SK-N-SH (cell line): ENCODE data around the gene PPP1R16B. TPM values are rescaled to one million over a fixed set of nuclear protein-coding genes. Genes with fewer than 3 reads are reported as not detected.

Source experiments
- CTCF ChIA-PET: fragments of 300-600, 350-600 bp; formaldehyde crosslinking; extraction: SDS; loops from one replicate; lab custom pipeline; 2021; lab: Yijun Ruan, JAX
- POLR2A ChIA-PET: fragments of 350-600 bp; sonication (Branson Sonifier 250); formaldehyde crosslinking; extraction: SDS; loops from one replicate; lab custom pipeline; 2020; ENCODE audit warnings: antibody characterized with exemption, inconsistent platforms; lab: Yijun Ruan, JAX
- DNase-seq: peaks from one replicate; pipeline ENCODE4 v3.0.0; 2012
- H2AFZ ChIP-seq: fragments of 200-600 bp; sonication (generic); 2 replicates; pipeline ENCODE4 v1.8.1; 2016; ENCODE audit warnings: antibody characterized with exemption, mild to moderate bottlenecking, low read depth
- H3F3A ChIP-seq: fragments of 200-600 bp; sonication (generic); replicated peaks from 2 replicates; pipeline ENCODE3; 2016; ENCODE audit warnings: antibody characterized with exemption, mild to moderate bottlenecking; ENCODE audit not compliant: insufficient read depth
- H3K27ac ChIP-seq, 2 experiments: fragments of 200-500 bp in 1 of 2; fragments of 200-600 bp in 1 of 2; sonication (Bioruptor generic) in 1 of 2; sonication (generic), shearing (Covaris generic) in 1 of 2; 2 replicates each; pipeline versions ENCODE4 v1.5.1 to v1.6.1; 2014 to 2016; ENCODE audit warnings: low read depth in 2 of 2, inconsistent platforms in 1 of 2, low read length in 1 of 2, mild to moderate bottlenecking in 1 of 2, mixed read lengths in 1 of 2
- H3K27me3 ChIP-seq: fragments of 200-600 bp; sonication (generic), shearing (Covaris generic); 2 replicates; pipeline ENCODE4 v1.6.1; 2016; ENCODE audit warnings: mixed run types; ENCODE audit not compliant: insufficient read depth
- H3K36me3 ChIP-seq, 2 experiments: fragments of 200-500 bp in 1 of 2; fragments of 200-600 bp in 1 of 2; sonication (Bioruptor generic) in 1 of 2; sonication (generic) in 1 of 2; replicated peaks in 1 of 2; 2 replicates each; pipeline versions ENCODE3 to v1.5.1; 2014 to 2016; ENCODE audit warnings: low read length in 1 of 2, mild to moderate bottlenecking in 1 of 2; ENCODE audit not compliant: insufficient read depth in 2 of 2, control insufficient read depth in 1 of 2
- H3K4me1 ChIP-seq, 2 experiments: fragments of 200-500 bp in 1 of 2; fragments of 200-600 bp in 1 of 2; sonication (Bioruptor generic) in 1 of 2; sonication (generic), shearing (Covaris generic) in 1 of 2; 2 replicates each; pipeline versions ENCODE4 v1.5.1 to v1.6.1; 2014 to 2016; ENCODE audit warnings: low read depth in 1 of 2, low read length in 1 of 2, mixed run types in 1 of 2; ENCODE audit not compliant: insufficient read depth in 2 of 2, control insufficient read depth in 1 of 2
- H3K4me2 ChIP-seq: fragments of 200-600 bp; sonication (generic), shearing (Covaris generic); 2 replicates; pipeline ENCODE4 v1.6.1; 2017; ENCODE audit warnings: mixed run types
- H3K4me3 ChIP-seq, 2 experiments: fragments of 200-500 bp in 1 of 2; fragments of 200-600 bp in 1 of 2; sonication (Bioruptor generic) in 1 of 2; sonication (generic), shearing (Covaris generic) in 1 of 2; 2 replicates each; pipeline versions ENCODE4 v1.5.1 to v1.8.1; 2014 to 2016; ENCODE audit warnings: low read depth in 2 of 2, inconsistent platforms in 1 of 2, low read length in 1 of 2, mild to moderate bottlenecking in 1 of 2, mixed read lengths in 1 of 2, moderate library complexity in 1 of 2
- H3K79me2 ChIP-seq: fragments of 200-600 bp; sonication (generic); 2 replicates; pipeline ENCODE4 v1.8.1; 2017; ENCODE audit warnings: mild to moderate bottlenecking; ENCODE audit not compliant: insufficient read depth
- H3K9ac ChIP-seq: fragments of 200-600 bp; sonication (generic); 2 replicates; pipeline ENCODE4 v1.6.1; 2017; ENCODE audit warnings: mixed run types
- H3K9me2 ChIP-seq: fragments of 200-600 bp; sonication (generic); 2 replicates; pipeline ENCODE4 v1.6.1; 2017; ENCODE audit warnings: mixed run types
- H3K9me3 ChIP-seq: fragments of 200-600 bp; sonication (generic); 2 replicates; pipeline ENCODE4 v1.6.1; 2017; ENCODE audit warnings: mixed run types, mild to moderate bottlenecking, moderate library complexity
- H4K20me1 ChIP-seq: fragments of 200-600 bp; sonication (generic); 2 replicates; pipeline ENCODE4 v1.6.1; 2017; ENCODE audit warnings: mild to moderate bottlenecking, mixed run types; ENCODE audit not compliant: insufficient read depth
- EP300 ChIP-seq, 2 experiments: IDR thresholded peaks; 2 replicates each; pipeline versions ENCODE4 v1.4.0 to v1.6.1; 2012; ENCODE audit warnings: borderline replicate concordance in 1 of 2, low read depth in 1 of 2, low read length in 1 of 2
- FOSL2 ChIP-seq: IDR thresholded peaks from 2 replicates; pipeline ENCODE4 v1.4.0; 2012; ENCODE audit warnings: low read depth, mild to moderate bottlenecking, moderate library complexity, borderline replicate concordance
- FOXM1 ChIP-seq: IDR thresholded peaks from 2 replicates; pipeline ENCODE4 v1.4.0; 2012; ENCODE audit warnings: low read depth, mild to moderate bottlenecking
- GATA2 ChIP-seq: sonication (generic); formaldehyde crosslinking; IDR thresholded peaks from 2 replicates; pipeline ENCODE4 v1.5.0; 2020; ENCODE audit warnings: mild to moderate bottlenecking, missing genetic modification reagents
- JUND ChIP-seq: IDR thresholded peaks from 2 replicates; pipeline ENCODE4 v1.4.0; 2012
- MEF2A ChIP-seq: IDR thresholded peaks from 2 replicates; pipeline ENCODE4 v1.4.0; 2012; ENCODE audit warnings: low read depth, borderline replicate concordance
- MXI1 ChIP-seq: IDR thresholded peaks from 2 replicates; pipeline ENCODE4 v1.6.1; 2012; ENCODE audit warnings: mild to moderate bottlenecking, low read depth, low read length, improper control_type of control experiment
- NFIC ChIP-seq: IDR thresholded peaks from 2 replicates; pipeline ENCODE4 v1.4.0; 2012; ENCODE audit warnings: borderline replicate concordance
- PBX3 ChIP-seq: IDR thresholded peaks from 2 replicates; pipeline ENCODE4; 2012
- RCOR1 ChIP-seq: fragments of 150-350 bp; IDR thresholded peaks from 2 replicates; pipeline ENCODE4 v1.6.1; 2017; ENCODE audit warnings: antibody characterized with exemption, low read length
- REST ChIP-seq: IDR thresholded peaks from 2 replicates; pipeline ENCODE4 v1.6.1; 2012; ENCODE audit warnings: mild to moderate bottlenecking, low read depth, low read length, moderate library complexity
- RFX5 ChIP-seq: IDR thresholded peaks from 2 replicates; pipeline ENCODE4 v1.6.1; 2012; ENCODE audit warnings: mild to moderate bottlenecking, improper control_type of control experiment, low read length
- SMC3 ChIP-seq: IDR thresholded peaks from 2 replicates; pipeline ENCODE4 v1.6.1; 2012; ENCODE audit warnings: low read depth, low read length, improper control_type of control experiment
- TAF1 ChIP-seq: IDR thresholded peaks from 2 replicates; pipeline ENCODE4 v1.6.1; 2012; ENCODE audit warnings: low read depth, mild to moderate bottlenecking, low read length, moderate library complexity, borderline replicate concordance
- TCF12 ChIP-seq: IDR thresholded peaks from 2 replicates; pipeline ENCODE4 v1.4.0; 2012
- USF2 ChIP-seq: fragments of 150-350 bp; IDR thresholded peaks from 2 replicates; pipeline ENCODE4 v1.6.1; 2017; ENCODE audit warnings: antibody characterized with exemption, low read length, low read depth, borderline replicate concordance
- YY1 ChIP-seq: IDR thresholded peaks from 2 replicates; pipeline ENCODE4 v1.4.0; 2012; ENCODE audit warnings: low read depth, mild to moderate bottlenecking
- ZBTB33 ChIP-seq: IDR thresholded peaks from 2 replicates; pipeline ENCODE4 v1.4.0; 2012; ENCODE audit warnings: low read depth, borderline replicate concordance
- WGBS: methylation state at CpG from one replicate; pipeline ENCODE4 v1.1.6; 2017; ENCODE audit warnings: low lambda C conversion rate; 5-methylcytosine and 5-hydroxymethylcytosine counted together
- polyA plus RNA-seq, 3 experiments: library from polyadenylated mRNA; depleted of rRNA; stranded (reverse); fragments of >200 nt; gene quantifications; 2 replicates each; pipeline ENCODE4 v1.2.3, GENCODE V29; 2012
- TF ChIP-seq, protein P1 (sequence below): IDR thresholded peaks from 2 replicates; pipeline ENCODE4 v1.4.0; 2012; ENCODE audit warnings: low read depth, borderline replicate concordance

Gene PPP1R16B
- polyA plus RNA-seq, 1 of the 3 experiments (the other 2 are of a cell fraction), result 0.28 TPM

- TF ChIP-seq ZBTB33 (no peak), GATA2 (CRISPR knock-in tag) (no peak), FOXM1 (no peak), SMC3 (no peak), NFIC (no peak)
- TF ChIP-seq, all 33 proteins: peak for 4
Observed at GRCh38 chr20:38864662-38865061, 59.2 kb downstream of the PPP1R16B start (continued).

DNA sequence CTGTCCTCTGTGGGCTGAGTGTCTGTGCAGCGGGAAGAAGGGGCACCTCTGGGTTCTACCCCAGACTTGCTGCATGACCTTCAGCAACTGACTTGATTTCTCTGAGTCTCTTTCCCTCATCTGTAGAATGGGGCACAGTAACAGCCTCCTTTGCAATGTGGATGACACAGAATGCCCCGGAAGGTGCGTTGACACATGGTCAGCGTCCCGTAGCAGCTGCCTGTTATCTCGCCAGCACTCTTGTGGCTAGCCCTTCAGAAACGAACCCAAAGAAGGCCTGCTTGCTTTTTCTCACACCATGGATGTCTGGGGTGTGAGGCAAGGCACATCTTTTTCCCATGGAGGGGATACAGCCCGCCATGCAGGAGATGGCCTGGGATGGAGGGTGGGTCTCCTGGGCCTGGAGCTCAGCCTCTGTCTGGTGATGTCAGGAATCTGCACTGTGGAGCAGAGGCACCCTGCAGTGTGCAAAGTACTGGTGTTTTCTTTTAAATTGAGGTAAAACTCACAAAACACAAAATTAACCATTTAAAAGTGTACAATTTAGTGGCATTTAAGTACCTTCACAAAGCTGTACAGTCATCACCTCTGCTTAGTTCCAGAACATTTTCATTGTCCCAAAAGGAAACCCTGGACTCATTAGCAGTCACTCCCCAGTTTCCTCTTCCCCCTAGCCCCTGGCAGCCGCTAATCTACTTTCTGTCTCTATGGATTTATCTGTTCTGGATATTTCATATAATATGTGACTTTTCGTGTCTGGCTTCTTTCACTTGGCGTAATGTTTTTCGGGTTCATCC is 61.0 kb downstream of the PPP1R16B start:
- no peaks in the 10 kb centered on the region for H3K9me2 ChIP-seq
- ChIA-PET CTCF (interaction anchor here (0.6 to 1.8 kb wide), 9 partner anchors 8 to 1631 kb away, joined by 3 to 6 read pairs (median 5); partner anchors contain the start of genes PPP1R16B and SLC32A1), POLR2A (interaction anchor here (1.1 to 2.9 kb wide), 6 partner anchors 8 to 61 kb away, joined by 3 to 16 read pairs (median 8); partner anchors contain the start of gene PPP1R16B)
- H4K20me1 ChIP-seq, result no peaks in the 10 kb centered on the region
- peak overlapping the region in 1 of 2 experiments; percentile 99; a peak in 2 of 4 replicates for H3K27ac ChIP-seq
- H3K27me3 ChIP-seq, result no peaks in the 10 kb centered on the region; the same call in 1 of the 2 replicates
- H3K4me2 ChIP-seq, result no peak overlapping the region
- DNase-seq, result peak; percentile 57
- H3K9ac ChIP-seq, result no peak overlapping the region
- H3K4me3 ChIP-seq, result no peak overlapping the region
- no peaks in the 10 kb centered on the region for H3K79me2 ChIP-seq
- 56% methylated on average over 12 of the region's 12 CpGs for WGBS
- H3K36me3 ChIP-seq, result no peaks in the 10 kb centered on the region
- H3F3A ChIP-seq, result no peaks in the 10 kb centered on the region
- H2AFZ ChIP-seq, result no peak overlapping the region
- H3K4me1 ChIP-seq, result peaks cover 0 to 59% of the 10 kb centered on the region in 2 experiments; a peak in 2 of 4 replicates
- H3K9me3 ChIP-seq, result no peaks in the 10 kb centered on the region
- TF ChIP-seq JUND, result no peak
- TF ChIP-seq, protein P1, sequence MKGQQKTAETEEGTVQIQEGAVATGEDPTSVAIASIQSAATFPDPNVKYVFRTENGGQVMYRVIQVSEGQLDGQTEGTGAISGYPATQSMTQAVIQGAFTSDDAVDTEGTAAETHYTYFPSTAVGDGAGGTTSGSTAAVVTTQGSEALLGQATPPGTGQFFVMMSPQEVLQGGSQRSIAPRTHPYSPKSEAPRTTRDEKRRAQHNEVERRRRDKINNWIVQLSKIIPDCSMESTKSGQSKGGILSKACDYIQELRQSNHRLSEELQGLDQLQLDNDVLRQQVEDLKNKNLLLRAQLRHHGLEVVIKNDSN, result no peak
- peak; percentile 55; the same call in 1 of the 2 replicates for TF ChIP-seq RCOR1
- TF ChIP-seq SMC3, result no peak
- TF ChIP-seq MEF2A, result no peak
- TF ChIP-seq RFX5, result no peak
- peak in 1 of 2 experiments; percentile 98; a peak in 2 of 4 replicates for TF ChIP-seq EP300 (IDR thresholded peaks at IDR 0.05; ENCODE audit: borderline replicate concordance in 1 of 2, low read depth in 1 of 2, low read length in 1 of 2)
- no peak for TF ChIP-seq REST
- no peak for TF ChIP-seq USF2
- no peak for TF ChIP-seq TAF1
- TF ChIP-seq PBX3, result no peak
- TF ChIP-seq GATA2 (CRISPR knock-in tag), result peak; percentile 68; the same call in 1 of the 2 replicates
- TF ChIP-seq YY1, result no peak
- TF ChIP-seq MXI1, result 0 out of 2 replicates have a peak, but pooled peaks have one; percentile 46
- TF ChIP-seq FOSL2, result no peak
- TF ChIP-seq TCF12, result peak; percentile 46; the same call in 1 of the 2 replicates
